MG63 (cell line): ENCODE measurements around the gene GALNT7. TPM values are rescaled to one million over a fixed set of nuclear protein-coding genes. Genes with fewer than 3 reads are reported as not detected.

ENCODE experiments used
- DNase-seq: peaks from one replicate; pipeline ENCODE4 v3.0.0-alpha.2; 2020
- H3K27me3 ChIP-seq: fragments of 250-450 bp; sonication (Bioruptor Pico); 2 replicates; pipeline ENCODE4 v1.5.1; 2020; ENCODE audit warnings: mild to moderate bottlenecking, moderate library complexity
- H3K36me3 ChIP-seq: fragments of 250-450 bp; sonication (Bioruptor Pico); 2 replicates; pipeline ENCODE4 v1.5.1; 2020; ENCODE audit warnings: mild to moderate bottlenecking, moderate library complexity
- H3K4me3 ChIP-seq: fragments of 250-450 bp; sonication (Bioruptor Pico); 2 replicates; pipeline ENCODE4 v1.5.1; 2020; ENCODE audit warnings: mild to moderate bottlenecking, moderate library complexity
- H3K9me3 ChIP-seq: fragments of 250-450 bp; sonication (Bioruptor Pico); 2 replicates; pipeline ENCODE4 v1.5.1; 2020; ENCODE audit warnings: mild to moderate bottlenecking, moderate library complexity
- total RNA-seq: library from RNA; depleted of rRNA; stranded (reverse); fragments of >200 nt; shearing (Covaris generic); gene quantifications from 2 replicates; pipeline ENCODE4 v1.2.3, GENCODE V29; 2014; ENCODE audit warnings: low replicate concordance

GALNT7 gene
- total RNA-seq, 1 experiment from 2014 or later: 22.6 TPM

- no peak for DNase-seq
- H3K27me3 ChIP-seq: no peaks in the 10 kb centered on the region
Observed at GRCh38 chr4:173282626-173283025, 114.0 kb downstream of the GALNT7 start.

DNA sequence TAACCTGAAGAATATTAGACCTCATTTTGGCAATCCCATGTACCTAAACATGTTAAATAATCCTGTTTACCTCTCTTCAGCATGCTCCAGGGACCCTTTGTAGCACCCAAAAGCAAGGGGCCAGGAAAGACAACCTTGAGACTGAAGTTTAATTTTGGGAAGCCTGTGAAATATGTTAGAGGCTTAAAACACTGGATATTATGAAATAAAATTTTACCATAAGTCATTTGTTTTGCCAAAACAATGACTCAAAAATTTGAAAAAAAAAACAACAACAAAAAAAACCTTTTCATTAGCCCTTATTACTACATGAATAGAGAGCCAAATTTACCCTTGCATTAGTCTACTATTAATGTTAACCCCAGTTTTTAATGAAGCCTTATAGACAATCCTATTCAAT is 115.9 kb downstream of the GALNT7 start:
- H3K4me3 ChIP-seq: no peak overlapping the region
- DNase-seq: no peak
- H3K36me3 ChIP-seq: peaks cover 6% of the 10 kb centered on the region; the same call in 1 of the 2 replicates
- no peaks in the 10 kb centered on the region for H3K27me3 ChIP-seq
- H3K9me3 ChIP-seq: peaks cover 25% of the 10 kb centered on the region

More at GRCh38 chr4:173282626-173283025, 114.0 kb downstream of the GALNT7 start:
- peaks cover 6% of the 10 kb centered on the region; the same call in 1 of the 2 replicates for H3K36me3 ChIP-seq
- H3K9me3 ChIP-seq: peaks cover 25% of the 10 kb centered on the region
- H3K4me3 ChIP-seq: no peak overlapping the region

- H3K36me3 ChIP-seq: peaks cover 6% of the 10 kb centered on the region; the same call in 1 of the 2 replicates
- no peaks in the 10 kb centered on the region for H3K27me3 ChIP-seq
Observed at GRCh38 chr4:173287486-173287885, 118.9 kb downstream of the GALNT7 start.

GRCh38 chr4:173288296-173288695 is 119.7 kb downstream of the GALNT7 start:
- H3K9me3 ChIP-seq: peaks cover 25% of the 10 kb centered on the region
- peaks cover 6% of the 10 kb centered on the region; the same call in 1 of the 2 replicates for H3K36me3 ChIP-seq
- no peak overlapping the region for H3K4me3 ChIP-seq
- no peaks in the 10 kb centered on the region for H3K27me3 ChIP-seq
- peak; percentile 9 for DNase-seq

More at GRCh38 chr4:173287486-173287885, 118.9 kb downstream of the GALNT7 start:
- H3K4me3 ChIP-seq: no peak overlapping the region
- peaks cover 25% of the 10 kb centered on the region for H3K9me3 ChIP-seq
- no peak for DNase-seq

- no peaks in the 10 kb centered on the region for H3K27me3 ChIP-seq
- peaks cover 24% of the 10 kb centered on the region for H3K9me3 ChIP-seq
- peaks cover 6% of the 10 kb centered on the region; the same call in 1 of the 2 replicates for H3K36me3 ChIP-seq
- H3K4me3 ChIP-seq: no peak overlapping the region
- DNase-seq: no peak
Observed at GRCh38 chr4:173288698-173289352, 120.2 kb downstream of the GALNT7 start.

DNA sequence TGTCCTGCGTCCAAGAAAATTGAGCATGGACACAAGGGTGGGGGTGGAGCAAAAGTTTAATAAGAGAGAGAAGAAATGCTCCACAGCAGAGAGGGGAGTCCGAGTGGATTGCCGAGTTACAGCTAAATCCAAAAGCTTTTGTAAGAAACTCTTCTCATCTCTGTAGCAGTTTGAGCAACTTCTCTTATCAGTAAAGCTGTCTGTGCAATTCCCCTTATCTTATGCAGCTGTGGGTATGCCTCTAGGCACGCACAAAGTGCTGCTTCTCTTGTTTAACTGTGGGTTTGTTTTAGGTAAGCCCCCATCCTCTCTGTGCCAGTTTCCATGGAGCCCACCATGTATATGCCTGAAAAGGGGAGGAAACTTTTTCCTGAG is 120.7 kb downstream of the GALNT7 start:
- Histone ChIP-seq H3K27me3 (no peaks in the 10 kb centered on the region), H3K36me3 (peaks cover 6% of the 10 kb centered on the region; the same call in 1 of the 2 replicates), H3K9me3 (peaks cover 19% of the 10 kb centered on the region), H3K4me3 (no peak overlapping the region)
- no peak for DNase-seq

GRCh38 chr4:173291899-173292298 is 123.3 kb downstream of the GALNT7 start:
- H3K4me3 ChIP-seq: no peak overlapping the region
- DNase-seq: no peak
- no peaks in the 10 kb centered on the region for H3K27me3 ChIP-seq
- H3K36me3 ChIP-seq: 0 out of 2 replicates have a peak, but pooled peaks cover 3% of the 10 kb centered on the region
- 0 out of 2 replicates have a peak, but pooled peaks cover 1% of the 10 kb centered on the region for H3K9me3 ChIP-seq

DNA sequence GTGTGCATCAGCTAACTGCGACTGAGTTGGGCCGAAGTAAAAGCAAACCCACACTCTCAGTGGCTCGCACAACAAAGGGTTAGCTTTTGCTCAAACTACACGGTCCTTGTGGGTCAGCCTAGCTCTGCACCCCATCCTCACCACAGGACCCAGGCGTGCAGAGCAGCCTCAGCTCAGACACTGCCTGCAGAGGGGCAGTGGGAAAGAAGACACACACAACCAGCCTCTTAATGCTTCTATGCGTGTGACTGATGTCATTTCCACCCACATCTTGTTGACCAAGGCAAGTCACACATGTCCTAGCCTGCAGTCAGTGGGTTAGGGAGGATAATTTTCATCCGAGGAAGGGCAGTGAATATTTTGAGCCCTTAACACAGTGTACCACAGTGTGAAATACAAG is 125.1 kb downstream of the GALNT7 start:
- DNase-seq: no peak
- H3K36me3 ChIP-seq: 0 out of 2 replicates have a peak, but pooled peaks cover 3% of the 10 kb centered on the region
- H3K27me3 ChIP-seq: no peaks in the 10 kb centered on the region
- no peaks in the 10 kb centered on the region for H3K9me3 ChIP-seq
- H3K4me3 ChIP-seq: no peak overlapping the region

DNA sequence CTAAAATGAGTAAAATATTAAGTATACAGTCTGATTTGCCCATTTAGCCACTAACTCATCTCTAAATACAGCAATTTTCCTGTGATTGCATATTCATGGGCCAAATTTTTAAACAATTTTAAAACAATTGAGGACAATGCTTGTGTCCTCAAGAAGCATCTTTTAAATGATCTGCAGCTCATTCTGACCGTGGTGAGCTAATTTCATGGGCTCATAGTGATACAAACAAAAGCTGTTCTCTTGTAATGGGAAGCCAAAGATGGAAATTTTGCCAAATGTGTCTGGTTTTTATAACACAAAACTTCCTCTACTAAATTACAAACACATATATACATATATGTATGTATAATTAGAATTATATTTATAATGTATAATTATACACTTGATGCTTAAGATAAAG is 125.8 kb downstream of the GALNT7 start:
- Histone ChIP-seq H3K9me3 (no peaks in the 10 kb centered on the region), H3K4me3 (no peak overlapping the region), H3K36me3 (0 out of 2 replicates have a peak, but pooled peaks cover 3% of the 10 kb centered on the region), H3K27me3 (no peaks in the 10 kb centered on the region)
- DNase-seq: no peak

- peak; percentile 4 for DNase-seq
- H3K36me3 ChIP-seq: peaks cover 14% of the 10 kb centered on the region
- no peak overlapping the region for H3K4me3 ChIP-seq
- no peaks in the 10 kb centered on the region for H3K27me3 ChIP-seq
- H3K9me3 ChIP-seq: no peaks in the 10 kb centered on the region; the same call in 1 of the 2 replicates
Observed at GRCh38 chr4:173301518-173302201, 133.0 kb downstream of the GALNT7 start.

- H3K4me3 ChIP-seq: no peak overlapping the region
- no peaks in the 10 kb centered on the region; the same call in 1 of the 2 replicates for H3K9me3 ChIP-seq
- H3K27me3 ChIP-seq: no peaks in the 10 kb centered on the region
- peaks cover 21% of the 10 kb centered on the region for H3K36me3 ChIP-seq
- no peak for DNase-seq
Observed at GRCh38 chr4:173307778-173308177, 139.2 kb downstream of the GALNT7 start.

GRCh38 chr4:173311368-173311767 is 142.8 kb downstream of the GALNT7 start:
- Histone ChIP-seq H3K4me3 (no peak overlapping the region), H3K9me3 (no peaks in the 10 kb centered on the region), H3K27me3 (no peaks in the 10 kb centered on the region), H3K36me3 (peaks cover 6% of the 10 kb centered on the region)
- DNase-seq: no peak

DNA sequence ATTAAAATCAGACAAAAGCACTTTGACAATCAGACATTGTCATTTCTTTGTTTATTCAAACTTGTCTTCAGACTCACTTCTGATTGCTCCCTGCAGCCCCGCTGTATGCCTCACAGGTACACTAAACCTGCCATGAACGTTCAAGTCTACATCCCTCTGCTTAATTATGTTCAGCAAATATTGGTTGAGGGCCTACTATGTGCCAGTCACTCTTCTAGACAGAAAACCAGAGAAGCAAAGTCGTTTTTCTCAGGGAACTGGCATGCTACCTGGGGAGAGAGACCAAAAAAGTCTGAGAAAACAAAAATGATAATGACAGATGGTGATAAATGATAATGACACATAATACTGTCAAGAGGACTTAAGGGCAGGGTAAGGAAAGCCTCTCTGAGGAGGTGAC is 146.1 kb downstream of the GALNT7 start:
- no peaks in the 10 kb centered on the region for H3K9me3 ChIP-seq
- DNase-seq: no peak
- H3K27me3 ChIP-seq: no peaks in the 10 kb centered on the region
- peaks cover 6% of the 10 kb centered on the region for H3K36me3 ChIP-seq
- no peak overlapping the region for H3K4me3 ChIP-seq

DNA sequence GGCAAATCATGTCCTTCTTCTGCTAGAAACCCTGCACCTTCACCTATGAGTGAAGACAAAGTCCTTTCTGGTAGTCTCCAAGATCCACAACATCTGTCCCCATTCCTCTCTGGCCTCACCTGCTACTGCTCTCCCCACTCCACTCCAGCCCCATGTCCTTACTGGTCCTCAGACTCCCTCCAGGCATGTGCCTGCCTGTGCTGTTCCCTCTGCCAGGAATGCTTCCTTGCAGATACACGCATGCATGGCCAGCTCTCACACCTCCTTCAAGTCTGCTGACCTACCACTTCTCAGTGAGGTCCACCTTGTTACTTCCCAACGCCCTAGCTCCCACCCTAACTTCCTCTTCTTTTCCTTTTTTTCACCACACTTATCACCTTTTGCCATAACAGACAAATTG is 147.4 kb downstream of the GALNT7 start:
- no peak for DNase-seq
- Histone ChIP-seq H3K36me3 (peaks cover 9% of the 10 kb centered on the region), H3K9me3 (no peaks in the 10 kb centered on the region), H3K4me3 (no peak overlapping the region), H3K27me3 (no peaks in the 10 kb centered on the region)

- H3K27me3 ChIP-seq: no peaks in the 10 kb centered on the region
- no peaks in the 10 kb centered on the region for H3K9me3 ChIP-seq
- H3K4me3 ChIP-seq: no peak overlapping the region
- peaks cover 6% of the 10 kb centered on the region for H3K36me3 ChIP-seq
- DNase-seq: no peak
Observed at GRCh38 chr4:173317004-173317403, 148.4 kb downstream of the GALNT7 start.

GRCh38 chr4:173318240-173318639 is 149.6 kb downstream of the GALNT7 start:
- Histone ChIP-seq H3K27me3 (no peaks in the 10 kb centered on the region), H3K9me3 (no peaks in the 10 kb centered on the region), H3K4me3 (no peak overlapping the region), H3K36me3 (peaks cover 2% of the 10 kb centered on the region)
- DNase-seq: no peak

- no peak for DNase-seq
- H3K36me3 ChIP-seq: peaks cover 2% of the 10 kb centered on the region
- H3K27me3 ChIP-seq: no peaks in the 10 kb centered on the region
Observed at GRCh38 chr4:173318648-173319211, 150.1 kb downstream of the GALNT7 start.

More at GRCh38 chr4:173318648-173319211, 150.1 kb downstream of the GALNT7 start:
- Histone ChIP-seq H3K4me3 (no peak overlapping the region), H3K9me3 (no peaks in the 10 kb centered on the region)
